GM18519 (cell line): ENCODE data around the gene PATL2.
"Not testable (repeated sequence)": the region's sequence is repeated elsewhere in the genome, so short reads cannot be mapped to it uniquely, and the experiment has no call there.

Experiments
- ATAC-seq: cut with Tn5 transposase; IDR thresholded peaks from one replicate; pipeline ENCODE4 v1.9.1; 2021; ENCODE audit warnings: mild to moderate bottlenecking, moderate library complexity; ENCODE audit not compliant: unreplicated experiment, low FRiP score

Gene PATL2

GRCh38 chr15:44720000-44720435 is 8.9 kb upstream of the PATL2 start:
- not testable (repeated sequence) for ATAC-seq

GRCh38 chr15:44719293-44719999 is 8.3 kb upstream of the PATL2 start:
- peak; percentile 35 for ATAC-seq

DNA sequence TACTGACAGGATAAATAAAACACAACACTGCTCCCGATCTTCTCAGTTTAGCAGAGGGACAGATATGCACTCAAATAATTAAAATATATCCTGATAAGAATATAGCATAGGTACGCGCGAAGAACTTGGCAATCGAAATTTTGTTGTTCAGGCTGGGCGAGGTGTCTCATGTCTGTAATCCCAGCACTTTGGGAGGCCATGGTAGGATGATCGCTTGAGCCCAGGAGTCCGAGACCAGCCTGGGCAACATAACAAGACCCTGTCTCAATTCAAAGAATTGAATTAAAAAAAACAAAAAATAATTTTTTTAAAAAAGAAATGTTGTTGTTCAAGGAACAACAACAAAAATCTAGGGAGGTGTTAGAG is 7.8 kb upstream of the PATL2 start:
- ATAC-seq = no peak

DNA sequence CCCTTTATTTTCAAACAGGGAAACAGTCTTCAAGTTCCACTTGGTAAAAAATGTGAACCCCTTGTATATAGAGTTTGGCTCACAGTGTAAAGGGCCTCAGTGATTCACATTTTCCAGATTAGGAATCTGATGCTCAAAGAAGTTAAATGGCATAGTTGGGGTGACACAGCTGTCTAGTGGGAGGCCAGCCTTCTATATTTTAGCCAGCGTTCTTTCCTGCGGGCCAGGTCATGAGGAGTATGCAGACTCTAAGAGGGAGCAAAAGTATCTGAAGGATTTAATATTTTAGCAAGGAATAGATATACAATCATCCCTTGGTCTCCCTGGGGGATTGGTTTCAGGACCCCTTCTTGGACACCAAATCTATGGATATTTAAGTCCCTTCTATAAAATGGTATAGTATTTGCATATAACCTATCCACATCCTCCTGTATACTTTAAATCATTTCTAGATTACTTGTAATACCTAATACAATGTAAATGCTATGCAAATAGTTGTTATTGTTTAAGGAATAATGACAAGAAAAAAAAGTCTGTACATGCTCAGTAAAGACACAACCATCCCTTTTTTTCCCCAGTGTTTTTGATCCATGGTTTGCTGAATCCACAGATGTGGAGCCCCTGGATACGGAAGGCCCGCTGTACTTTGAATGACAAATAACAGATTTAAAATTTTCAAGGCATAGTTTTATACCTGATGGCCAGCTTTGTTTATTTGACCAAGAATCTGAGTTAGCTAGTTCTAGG is 7.2 kb upstream of the PATL2 start:
- no peak for ATAC-seq

DNA sequence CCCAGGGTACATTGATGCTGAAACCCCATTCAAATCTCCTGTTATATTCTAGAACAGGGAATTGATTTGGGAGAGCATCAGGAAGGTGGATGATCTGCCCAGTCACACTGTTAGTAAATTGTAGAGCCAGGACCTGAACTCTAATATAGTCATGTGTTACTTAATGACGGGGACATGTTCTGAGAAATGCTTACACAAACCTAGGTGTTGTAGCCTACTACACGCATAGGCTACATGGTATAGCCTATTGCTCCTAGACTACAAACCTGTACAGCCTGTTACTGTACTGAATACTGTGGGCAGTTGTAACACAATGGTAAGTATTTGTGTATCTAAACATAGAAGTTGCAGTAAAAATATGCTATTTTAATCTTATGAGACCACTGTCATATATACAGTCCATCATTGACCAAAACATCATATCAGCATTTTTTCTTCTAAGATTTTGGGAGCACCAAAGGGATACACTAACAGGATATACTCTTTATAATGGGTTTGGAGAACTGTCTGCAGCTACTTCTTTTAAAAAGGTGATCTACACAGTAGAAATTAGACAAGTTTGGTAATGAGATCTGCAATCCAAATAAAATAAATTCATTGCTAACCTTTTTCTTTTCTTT is 6.0 kb upstream of the PATL2 start:
- no peak for ATAC-seq

GRCh38 chr15:44715797-44716334 is 4.7 kb upstream of the PATL2 start:
- ATAC-seq = no peak

GRCh38 chr15:44715142-44715796 is 4.1 kb upstream of the PATL2 start:
- ATAC-seq = no peak

- no peak for ATAC-seq
Observed at GRCh38 chr15:44713006-44713966, 2.2 kb upstream of the PATL2 start.

DNA sequence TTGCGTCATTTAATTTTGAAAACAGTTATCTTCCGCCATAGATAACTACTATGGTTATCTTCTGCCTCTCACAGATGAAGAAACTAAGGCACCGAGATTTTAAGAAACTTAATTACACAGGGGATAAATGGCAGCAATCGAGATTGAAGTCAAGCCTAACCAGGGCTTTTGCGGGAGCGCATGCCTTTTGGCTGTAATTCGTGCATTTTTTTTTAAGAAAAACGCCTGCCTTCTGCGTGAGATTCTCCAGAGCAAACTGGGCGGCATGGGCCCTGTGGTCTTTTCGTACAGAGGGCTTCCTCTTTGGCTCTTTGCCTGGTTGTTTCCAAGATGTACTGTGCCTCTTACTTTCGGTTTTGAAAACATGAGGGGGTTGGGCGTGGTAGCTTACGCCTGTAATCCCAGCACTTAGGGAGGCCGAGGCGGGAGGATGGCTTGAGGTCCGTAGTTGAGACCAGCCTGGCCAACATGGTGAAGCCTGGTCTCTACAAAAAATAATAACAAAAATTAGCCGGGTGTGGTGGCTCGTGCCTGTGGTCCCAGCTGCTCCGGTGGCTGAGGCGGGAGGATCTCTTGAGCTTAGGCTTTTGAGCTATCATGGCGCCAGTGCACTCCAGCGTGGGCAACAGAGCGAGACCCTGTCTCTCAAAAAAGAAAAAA is 1.4 kb upstream of the PATL2 start:
- ATAC-seq = no peak

DNA sequence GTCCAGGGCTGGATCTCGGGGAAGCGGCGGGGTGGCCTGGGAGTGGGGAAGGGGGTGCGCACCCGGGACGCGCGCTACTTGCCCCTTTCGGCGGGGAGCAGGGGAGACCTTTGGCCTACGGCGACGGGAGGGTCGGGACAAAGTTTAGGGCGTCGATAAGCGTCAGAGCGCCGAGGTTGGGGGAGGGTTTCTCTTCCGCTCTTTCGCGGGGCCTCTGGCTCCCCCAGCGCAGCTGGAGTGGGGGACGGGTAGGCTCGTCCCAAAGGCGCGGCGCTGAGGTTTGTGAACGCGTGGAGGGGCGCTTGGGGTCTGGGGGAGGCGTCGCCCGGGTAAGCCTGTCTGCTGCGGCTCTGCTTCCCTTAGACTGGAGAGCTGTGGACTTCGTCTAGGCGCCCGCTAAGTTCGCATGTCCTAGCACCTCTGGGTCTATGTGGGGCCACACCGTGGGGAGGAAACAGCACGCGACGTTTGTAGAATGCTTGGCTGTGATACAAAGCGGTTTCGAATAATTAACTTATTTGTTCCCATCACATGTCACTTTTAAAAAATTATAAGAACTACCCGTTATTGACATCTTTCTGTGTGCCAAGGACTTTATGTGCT is 721 bp upstream of the PATL2 start:
- no peak for ATAC-seq

DNA sequence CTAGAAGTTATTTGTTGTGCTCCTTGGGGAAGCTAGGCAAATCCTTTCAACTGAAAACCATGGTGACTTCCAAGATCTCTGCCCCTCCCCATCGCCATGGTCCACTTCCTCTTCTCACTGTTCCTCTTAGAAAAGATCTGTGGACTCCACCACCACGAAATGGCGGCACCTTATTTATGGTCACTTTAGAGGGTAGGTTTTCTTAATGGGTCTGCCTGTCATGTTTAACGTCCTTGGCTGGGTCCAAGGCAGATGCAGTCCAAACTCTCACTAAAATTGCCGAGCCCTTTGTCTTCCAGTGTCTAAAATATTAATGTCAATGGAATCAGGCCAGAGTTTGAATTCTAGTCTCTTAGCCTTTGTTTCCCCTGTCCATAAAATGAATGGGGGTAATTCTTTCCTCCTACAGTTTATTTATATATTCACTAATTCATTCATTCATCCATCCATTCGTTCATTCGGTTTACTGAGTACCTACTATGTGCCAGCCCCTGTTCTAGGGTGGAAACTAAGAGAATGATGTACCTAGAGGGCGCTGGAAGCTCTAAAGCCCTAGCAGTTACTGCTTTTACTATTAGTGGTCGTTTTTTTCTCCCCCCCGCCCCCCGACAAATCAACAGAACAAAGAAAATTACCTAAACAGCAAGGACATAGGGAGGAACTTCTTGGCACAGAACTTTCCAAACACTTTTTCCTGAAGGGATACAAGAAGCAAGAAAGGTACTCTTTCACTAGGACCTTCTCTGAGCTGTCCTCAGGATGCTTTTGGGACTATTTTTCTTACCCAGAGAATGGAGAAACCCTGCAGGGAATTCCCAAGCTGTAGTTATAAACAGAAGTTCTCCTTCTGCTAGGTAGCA is 657 bp downstream of the PATL2 start:
- no peak for ATAC-seq

GRCh38 chr15:44706946-44707636 is 4.0 kb downstream of the PATL2 start:
- no peak for ATAC-seq

GRCh38 chr15:44706401-44706800 is 4.7 kb downstream of the PATL2 start:
- ATAC-seq = no peak

- no peak for ATAC-seq
Observed at GRCh38 chr15:44705986-44706385, 5.1 kb downstream of the PATL2 start.

GRCh38 chr15:44700676-44701075 is 10.4 kb downstream of the PATL2 start:
- not testable (repeated sequence) for ATAC-seq

DNA sequence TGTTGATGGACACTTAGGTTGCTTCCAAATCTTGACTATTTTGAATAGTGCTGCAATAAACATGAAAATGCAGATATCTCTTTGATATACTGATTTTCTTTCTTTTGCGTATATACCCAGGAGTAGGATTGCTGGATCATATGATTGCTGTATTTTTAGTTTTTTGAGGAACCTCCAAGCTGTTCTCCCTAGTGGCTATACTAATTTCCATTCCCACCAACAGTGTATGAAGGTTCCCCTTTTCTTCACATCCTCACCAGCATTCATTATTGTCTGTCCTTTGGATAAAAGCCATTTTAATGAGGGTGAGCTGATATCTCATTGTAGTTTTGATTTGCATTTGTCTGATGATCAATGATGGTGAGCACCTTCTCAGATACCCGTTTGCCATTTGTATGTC is 12.5 kb downstream of the PATL2 start:
- ATAC-seq = no peak

DNA sequence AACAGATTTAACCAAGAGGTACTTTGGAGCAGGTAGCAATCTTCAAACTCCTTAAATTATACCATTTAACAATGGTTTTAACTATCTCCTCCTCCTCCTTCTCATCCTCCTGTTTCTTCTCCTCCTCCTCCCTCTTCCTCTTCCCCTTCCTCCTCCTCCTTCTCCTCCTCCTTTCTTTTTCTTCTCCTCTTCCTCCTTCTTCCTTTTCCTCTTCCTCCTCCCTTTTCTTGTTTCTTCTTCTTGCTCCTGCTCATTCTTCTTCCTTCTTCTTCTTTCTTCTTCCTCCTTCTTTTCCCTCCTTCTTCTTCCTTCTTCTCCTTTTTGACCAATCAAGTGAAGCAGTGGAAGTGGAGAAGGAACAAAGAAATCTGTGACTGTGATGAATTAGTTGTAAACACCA is 14.1 kb downstream of the PATL2 start:
- no peak for ATAC-seq
